Gastroesophageal sphincter (tissue), 3 donors: ENCODE results near the gene CDIP1.

Source experiments
- CTCF ChIP-seq, 4 experiments: fragments of 200-600 bp in 2 of 4; fragments of 450-650 bp in 2 of 4; sonication (generic) in 1 of 4; IDR thresholded peaks; one replicate each; pipeline ENCODE4 v1.5.1; 2017 to 2019; ENCODE audit warnings: antibody characterized with exemption in 4 of 4, mild to moderate bottlenecking in 2 of 4, moderate library complexity in 2 of 4
- POLR2A ChIP-seq, 2 donors: fragments of 450-650 bp; IDR thresholded peaks; one replicate each; pipeline ENCODE4 v1.6.1; 2017; ENCODE audit warnings: antibody characterized with exemption in 2 of 2, mild to moderate bottlenecking in 2 of 2, moderate library complexity in 1 of 2

DNA sequence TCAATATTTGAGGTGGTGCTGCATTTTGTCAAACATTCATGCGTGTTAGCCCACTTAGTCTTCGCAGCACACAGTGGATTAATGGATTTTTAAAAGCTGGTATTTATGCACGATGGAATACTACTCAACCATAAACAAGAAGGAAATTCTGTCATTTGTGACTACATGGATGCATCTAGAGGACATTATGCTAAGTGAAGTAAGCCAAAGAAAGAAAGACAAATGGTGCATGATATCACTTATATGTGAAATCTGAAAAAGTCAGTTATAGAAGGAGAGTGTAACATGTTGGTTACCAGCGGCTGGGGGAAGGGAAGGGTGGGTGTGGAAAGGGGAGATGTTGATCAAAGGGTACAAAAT, 39.4 kb downstream of the CDIP1 start:
- no peak for TF ChIP-seq CTCF (IDR thresholded peaks at IDR 0.05)
- TF ChIP-seq POLR2A (IDR thresholded peaks at IDR 0.05): no peak
